PC-3 (cell line): ENCODE data around the gene OTUD3. TPM values are rescaled to one million over a fixed set of nuclear protein-coding genes. Genes with fewer than 3 reads are reported as not detected.
"Not testable (repeated sequence)": the region's sequence is repeated elsewhere in the genome, so short reads cannot be mapped to it uniquely, and the experiment has no call there.

Experiments
- ATAC-seq: fragments of 200-7000 bp; cut with Tn5 transposase; 2 replicates; pipeline ENCODE4 v1.9.1; 2020; ENCODE audit warnings: mild to moderate bottlenecking, moderate library complexity
- BruUV-seq: library from RNA; stranded (reverse); fragments of 400-500 nt; replicated peaks from 2 replicates; lab custom pipeline; 2021; lab: Mats Ljungman, UMichigan
- CTCF ChIA-PET: fragments of 300-600 bp; sonication (Branson Sonifier 250); formaldehyde crosslinking; loops from one replicate; lab custom pipeline; 2022; ENCODE audit warnings: antibody characterized with exemption; lab: Charles Lee
- POLR2A ChIA-PET: fragments of 300-600 bp; sonication (Branson Sonifier 250); formaldehyde crosslinking; loops from one replicate; lab custom pipeline; 2022; ENCODE audit warnings: antibody characterized with exemption; ENCODE audit not compliant: unreplicated experiment; lab: Charles Lee
- DNase-seq: peaks from one replicate; pipeline ENCODE4 v3.0.0-alpha.2; 2015
- H2AFZ ChIP-seq: fragments of 300-600 bp; sonication (generic); 2 replicates; pipeline ENCODE4 v1.6.0; 2016; ENCODE audit warnings: antibody characterized with exemption, low read length
- H3F3A ChIP-seq: fragments of 300-600 bp; sonication (generic); one replicate; pipeline ENCODE4 v1.6.0; 2017; ENCODE audit warnings: antibody characterized with exemption, low read length, control low read depth, mild to moderate bottlenecking; ENCODE audit not compliant: unreplicated experiment
- H3K27ac ChIP-seq: fragments of 300-600 bp; sonication (generic); 2 replicates; pipeline ENCODE4 v1.5.1; 2016; ENCODE audit warnings: mild to moderate bottlenecking, low read length
- H3K27me3 ChIP-seq: fragments of 300-600 bp; sonication (generic); 2 replicates; pipeline ENCODE4 v1.6.1; 2016; ENCODE audit warnings: low read length, mixed read lengths
- H3K36me3 ChIP-seq: fragments of 300-600 bp; sonication (generic); 2 replicates; pipeline ENCODE4 v1.6.1; 2016; ENCODE audit warnings: low read depth, mixed run types, low read length, mixed read lengths
- H3K4me1 ChIP-seq: fragments of 300-600 bp; sonication (generic); 2 replicates; pipeline ENCODE4 v1.5.1; 2016; ENCODE audit warnings: low read length; ENCODE audit not compliant: insufficient read depth
- H3K4me2 ChIP-seq: fragments of 300-600 bp; sonication (generic); 2 replicates; pipeline ENCODE4 v1.6.0; 2016; ENCODE audit warnings: low read length
- H3K4me3 ChIP-seq: fragments of 300-600 bp; sonication (generic); 2 replicates; pipeline ENCODE4 v1.5.1; 2016; ENCODE audit warnings: mild to moderate bottlenecking, low read length, mixed read lengths
- H3K79me2 ChIP-seq: fragments of 300-600 bp; sonication (generic); 2 replicates; pipeline ENCODE4 v1.6.1; 2017; ENCODE audit warnings: low read length, mixed read lengths
- H3K9ac ChIP-seq: fragments of 300-600 bp; sonication (generic); 2 replicates; pipeline ENCODE4 v1.6.0; 2016; ENCODE audit warnings: mild to moderate bottlenecking, low read length
- H3K9me2 ChIP-seq: fragments of 300-600 bp; sonication (generic); replicated peaks from 2 replicates; pipeline ENCODE4 v1.6.1; 2016; ENCODE audit warnings: mixed run types, low read length, mixed read lengths
- H3K9me3 ChIP-seq: fragments of 300-600 bp; sonication (generic); 2 replicates; pipeline ENCODE4 v1.6.1; 2016; ENCODE audit warnings: low read length, mixed read lengths
- H4K20me1 ChIP-seq: fragments of 300-600 bp; sonication (generic); 2 replicates; pipeline ENCODE4 v1.6.1; 2016; ENCODE audit warnings: low read length, mixed read lengths
- CTCF ChIP-seq: fragments of 300-600 bp; sonication (generic); conservative IDR thresholded peaks from 2 replicates; pipeline ENCODE4 v1.5.1; 2017; ENCODE audit warnings: antibody characterized with exemption, low read depth, mild to moderate bottlenecking, low read length
- EZH2 ChIP-seq: fragments of 300-600 bp; sonication (generic); IDR thresholded peaks from one replicate; pipeline ENCODE4 v1.6.1; 2017; ENCODE audit warnings: antibody characterized with exemption, mild to moderate bottlenecking, low read length; ENCODE audit not compliant: unreplicated experiment
- EZH2phosphoT487 ChIP-seq: fragments of 300-600 bp; sonication (generic); IDR thresholded peaks from 2 replicates; pipeline ENCODE4 v1.6.1; 2018; ENCODE audit warnings: mild to moderate bottlenecking, antibody characterized with exemption, low read length, borderline replicate concordance
- intact Hi-C: fragments of 100-400 bp; cut with micrococcal nuclease; formaldehyde crosslinking; loops from 2 replicates; pipeline ENCODE4 v1.9.0; 2023
- total RNA-seq: library from RNA; depleted of rRNA; stranded (reverse); fragments of >200 nt; gene quantifications from 2 replicates; pipeline ENCODE4 v1.2.3, GENCODE V29; 2014

Gene OTUD3
- total RNA-seq, 1 experiment from 2014 or later = 9.9 TPM

- Histone ChIP-seq H3K27ac (no peak overlapping the region), H3F3A (no peaks in the 10 kb centered on the region), H3K9me2 (no peaks in the 10 kb centered on the region), H3K79me2 (no peaks in the 10 kb centered on the region), H3K27me3 (no peaks in the 10 kb centered on the region), H4K20me1 (no peaks in the 10 kb centered on the region), H3K4me3 (no peak overlapping the region), H3K4me2 (no peak overlapping the region), H3K9me3 (no peaks in the 10 kb centered on the region), H3K9ac (no peak overlapping the region), H3K4me1 (peaks cover 11% of the 10 kb centered on the region; the same call in 1 of the 2 replicates), H3K36me3 (no peaks in the 10 kb centered on the region), H2AFZ (peak overlapping the region; percentile 32; the same call in 1 of the 2 replicates)
- CTCF ChIA-PET = no interaction called here
- ATAC-seq (no peak), DNase-seq (no peak)
- intact Hi-C loops = loop anchor here (5.0 kb wide), 1 partner anchor 43 kb away; no protein-coding TSS in a partner anchor
- BruUV-seq = no TSS peak
- POLR2A ChIA-PET = no interaction called here
- no peak for TF ChIP-seq EZH2phosphoT487
- no peak for TF ChIP-seq CTCF
- TF ChIP-seq EZH2 = no peak
These were observed 37.3 kb upstream of the OTUD3 start for GRCh38 chr1:19844731-19845495.

- Histone ChIP-seq H3K4me3 (no peak overlapping the region), H3K4me2 (no peak overlapping the region), H3K27me3 (no peaks in the 10 kb centered on the region), H2AFZ (0 out of 2 replicates have a peak overlapping the region, but pooled peaks have one; percentile 8), H3K79me2 (no peaks in the 10 kb centered on the region), H4K20me1 (no peaks in the 10 kb centered on the region), H3K4me1 (peaks cover 11% of the 10 kb centered on the region; the same call in 1 of the 2 replicates), H3F3A (no peaks in the 10 kb centered on the region), H3K36me3 (no peaks in the 10 kb centered on the region), H3K9me2 (no peaks in the 10 kb centered on the region), H3K9me3 (no peaks in the 10 kb centered on the region), H3K27ac (no peak overlapping the region), H3K9ac (no peak overlapping the region)
- intact Hi-C loops = loop anchor here (5.0 kb wide), 1 partner anchor 43 kb away; no protein-coding TSS in a partner anchor
- no peak for DNase-seq
- BruUV-seq = no TSS peak
- no peak for TF ChIP-seq EZH2
- no peak for TF ChIP-seq EZH2phosphoT487
- no peak for TF ChIP-seq CTCF
- ChIA-PET CTCF (no interaction called here), POLR2A (no interaction called here)
- ATAC-seq = no peak
These were observed 36.6 kb upstream of the OTUD3 start for GRCh38 chr1:19845555-19845954.

GRCh38 chr1:19846338-19846737, 35.9 kb upstream of the OTUD3 start:
- intact Hi-C loops = loop anchor here (1.0 to 5.0 kb wide), 3 partner anchors 15 to 44 kb away; no protein-coding TSS in a partner anchor
- ChIA-PET POLR2A (interaction anchor here (0.6 kb wide), 2 partner anchors 43 to 91 kb away, joined by 3 read pairs; no protein-coding TSS in a partner anchor), CTCF (no interaction called here)
- TF ChIP-seq CTCF (no peak), EZH2 (no peak), EZH2phosphoT487 (no peak)
- H3K4me3 ChIP-seq = no peak overlapping the region
- no peaks in the 10 kb centered on the region for H3K79me2 ChIP-seq
- no peaks in the 10 kb centered on the region for H3K9me2 ChIP-seq
- no peak overlapping the region for H3K9ac ChIP-seq
- no peaks in the 10 kb centered on the region for H3F3A ChIP-seq
- DNase-seq = no peak
- H3K4me2 ChIP-seq = no peak overlapping the region
- H4K20me1 ChIP-seq = no peaks in the 10 kb centered on the region
- H3K27me3 ChIP-seq = no peaks in the 10 kb centered on the region
- H3K27ac ChIP-seq = peak overlapping the region; percentile 24; the same call in 1 of the 2 replicates
- no peaks in the 10 kb centered on the region for H3K9me3 ChIP-seq
- H2AFZ ChIP-seq = 0 out of 2 replicates have a peak overlapping the region, but pooled peaks have one; percentile 8
- no peaks in the 10 kb centered on the region for H3K36me3 ChIP-seq
- no TSS peak for BruUV-seq
- peaks cover 11% of the 10 kb centered on the region; the same call in 1 of the 2 replicates for H3K4me1 ChIP-seq
- ATAC-seq = peak; percentile 77

- peaks cover 11% of the 10 kb centered on the region; the same call in 1 of the 2 replicates for H3K4me1 ChIP-seq
- H4K20me1 ChIP-seq, H3K4me2 ChIP-seq, BruUV-seq, H3K79me2 ChIP-seq, H3K9me2 ChIP-seq, DNase-seq, H2AFZ ChIP-seq, H3K9me3 ChIP-seq, CTCF ChIA-PET, H3K27me3 ChIP-seq, H3F3A ChIP-seq, H3K9ac ChIP-seq, H3K4me3 ChIP-seq, H3K36me3 ChIP-seq: not testable (repeated sequence)
- peak overlapping the region; percentile 24; the same call in 1 of the 2 replicates for H3K27ac ChIP-seq
- POLR2A ChIA-PET = interaction anchor here (0.7 kb wide), 1 partner anchor 14 kb away, joined by 3 read pairs; no protein-coding TSS in a partner anchor
- peak; percentile 46 for ATAC-seq
- intact Hi-C loops = loop anchor here (5.0 kb wide), 1 partner anchor 45 kb away; no protein-coding TSS in a partner anchor
These were observed 34.9 kb upstream of the OTUD3 start for GRCh38 chr1:19847334-19847733.
